NB4 (cell line): ENCODE measurements around the gene MICAL2.

Experiments used
- MYC ChIP-seq: IDR thresholded peaks from 2 replicates; pipeline ENCODE4 v1.6.1; 2011; ENCODE audit warnings: low read depth, low read length
- POLR2A ChIP-seq: IDR thresholded peaks from 2 replicates; pipeline ENCODE4 v1.6.1; 2011; ENCODE audit warnings: mild to moderate bottlenecking; ENCODE audit not compliant: insufficient read length; ENCODE audit errors: extremely low read depth
- TF ChIP-seq, protein P1 (sequence below): IDR thresholded peaks from 2 replicates; pipeline ENCODE4 v1.6.1; 2011; ENCODE audit warnings: low read depth, low read length
- TF ChIP-seq, protein P2 (sequence below): IDR thresholded peaks from one replicate; pipeline ENCODE4 v1.5.1; 2012; ENCODE audit warnings: low read depth, low read length

DNA sequence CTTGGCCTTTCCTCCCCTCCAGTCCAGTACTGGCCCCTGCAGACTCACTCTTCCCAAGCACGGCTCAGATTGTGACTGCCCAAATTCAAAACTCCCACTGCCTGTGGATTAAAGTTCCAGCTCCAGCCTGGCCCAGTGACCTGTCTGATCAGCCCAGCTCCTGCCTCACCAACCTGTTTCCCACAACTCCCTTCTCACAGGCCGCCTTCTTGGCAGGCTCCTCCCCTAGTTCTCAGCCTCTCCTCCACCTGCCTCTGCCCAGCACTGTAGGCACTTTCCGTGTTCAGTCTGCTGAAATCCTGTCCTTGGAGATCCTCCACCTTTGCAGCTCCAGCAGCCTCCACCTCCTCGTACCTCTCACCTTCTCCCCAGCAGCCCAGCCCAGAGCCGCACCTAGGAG, 68.6 kb downstream of the MICAL2 start:
- TF ChIP-seq, protein P1, sequence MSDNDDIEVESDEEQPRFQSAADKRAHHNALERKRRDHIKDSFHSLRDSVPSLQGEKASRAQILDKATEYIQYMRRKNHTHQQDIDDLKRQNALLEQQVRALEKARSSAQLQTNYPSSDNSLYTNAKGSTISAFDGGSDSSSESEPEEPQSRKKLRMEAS, result no peak
- TF ChIP-seq, protein P2, sequence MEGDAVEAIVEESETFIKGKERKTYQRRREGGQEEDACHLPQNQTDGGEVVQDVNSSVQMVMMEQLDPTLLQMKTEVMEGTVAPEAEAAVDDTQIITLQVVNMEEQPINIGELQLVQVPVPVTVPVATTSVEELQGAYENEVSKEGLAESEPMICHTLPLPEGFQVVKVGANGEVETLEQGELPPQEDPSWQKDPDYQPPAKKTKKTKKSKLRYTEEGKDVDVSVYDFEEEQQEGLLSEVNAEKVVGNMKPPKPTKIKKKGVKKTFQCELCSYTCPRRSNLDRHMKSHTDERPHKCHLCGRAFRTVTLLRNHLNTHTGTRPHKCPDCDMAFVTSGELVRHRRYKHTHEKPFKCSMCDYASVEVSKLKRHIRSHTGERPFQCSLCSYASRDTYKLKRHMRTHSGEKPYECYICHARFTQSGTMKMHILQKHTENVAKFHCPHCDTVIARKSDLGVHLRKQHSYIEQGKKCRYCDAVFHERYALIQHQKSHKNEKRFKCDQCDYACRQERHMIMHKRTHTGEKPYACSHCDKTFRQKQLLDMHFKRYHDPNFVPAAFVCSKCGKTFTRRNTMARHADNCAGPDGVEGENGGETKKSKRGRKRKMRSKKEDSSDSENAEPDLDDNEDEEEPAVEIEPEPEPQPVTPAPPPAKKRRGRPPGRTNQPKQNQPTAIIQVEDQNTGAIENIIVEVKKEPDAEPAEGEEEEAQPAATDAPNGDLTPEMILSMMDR, result no peak
- no peak for TF ChIP-seq MYC
- no peak for TF ChIP-seq POLR2A
